Stomach (tissue), 9 donors: ENCODE measurements around the gene MINDY4B. TPM values are rescaled to one million over a fixed set of nuclear protein-coding genes. Genes with fewer than 3 reads are reported as not detected.

Source experiments
- DNase-seq, 2 donors: peaks; one replicate each; pipeline versions ENCODE4 v3.0.0 to v3.0.0-alpha.2; 2013 to 2019
- H3K27ac ChIP-seq, 5 donors: fragments of 200-600 bp in 4 of 5; sonication (generic) in 4 of 5; one replicate each; pipeline ENCODE4 v1.5.1; 2013 to 2019; ENCODE audit warnings: mild to moderate bottlenecking in 1 of 5, moderate library complexity in 1 of 5
- H3K27me3 ChIP-seq, 3 donors: fragments of 200-600 bp; sonication (generic); one replicate each; pipeline ENCODE4 v1.5.1; 2017 to 2019; ENCODE audit warnings: mixed run types in 1 of 3
- H3K36me3 ChIP-seq, 4 donors: fragments of 200-600 bp; sonication (generic); 1 replicate in 3 of 4; 2 replicates in 1 of 4; pipeline ENCODE4 v1.5.1; 2016 to 2019
- H3K4me1 ChIP-seq, 4 donors: fragments of 200-600 bp; sonication (generic); one replicate each; pipeline ENCODE4 v1.5.1; 2016 to 2019
- H3K4me3 ChIP-seq, 4 donors: fragments of 200-600 bp; sonication (generic) in 3 of 4; one replicate each; pipeline ENCODE4 v1.5.1; 2016 to 2019; ENCODE audit warnings: mild to moderate bottlenecking in 1 of 4
- H3K9me3 ChIP-seq, 4 donors: fragments of 200-600 bp; sonication (generic); one replicate each; pipeline ENCODE4 v1.5.1; 2016 to 2019
- CTCF ChIP-seq, 7 experiments: fragments of 450-650 bp in 4 of 7; fragments of 200-600 bp in 3 of 7; sonication (generic) in 3 of 7; IDR thresholded peaks; one replicate each; pipeline ENCODE4 v1.5.1; 2016 to 2019; ENCODE audit warnings: antibody characterized with exemption in 7 of 7, control low read depth in 2 of 7, mild to moderate bottlenecking in 1 of 7
- EP300 ChIP-seq: sonication (generic); formaldehyde crosslinking; IDR thresholded peaks from one replicate; pipeline ENCODE4 v1.6.1; 2017; ENCODE audit warnings: antibody characterized with exemption
- POLR2A ChIP-seq, 4 donors: fragments of 450-650 bp; IDR thresholded peaks; one replicate each; pipeline ENCODE4 v1.6.1; 2016; ENCODE audit warnings: antibody characterized with exemption in 4 of 4, control low read depth in 2 of 4, mild to moderate bottlenecking in 1 of 4, moderate library complexity in 1 of 4
- POLR2AphosphoS5 ChIP-seq, 3 donors: sonication (generic); formaldehyde crosslinking; IDR thresholded peaks; one replicate each; pipeline ENCODE4 v1.6.1; 2016; ENCODE audit warnings: antibody characterized with exemption in 3 of 3
- WGBS, 5 donors: extraction: QIAGEN DNeasy Blood & Tissue Kit in 3 of 5; methylation state at CpG; one replicate each; pipeline versions ENCODE4 v1.1.5 to v1.1.7; 2013 to 2018; 5-methylcytosine and 5-hydroxymethylcytosine counted together
- intact Hi-C: fragments of 100-400 bp; cut with DNase I; formaldehyde crosslinking; loops from one replicate; pipeline ENCODE4 v1.15.1; 2023; ENCODE audit warnings: low total_unique reads
- polyA plus RNA-seq, 3 donors: library from polyadenylated mRNA; stranded (reverse); fragments of 200-250 nt; gene quantifications; one replicate each; pipeline ENCODE4 v1.2.3, GENCODE V29; 2013
- total RNA-seq, 5 donors: library from RNA; depleted of rRNA; stranded (reverse); fragments of >200 nt; gene quantifications; one replicate each; pipeline versions ENCODE4 v1.1.0 to v1.2.3, GENCODE V29; 2014 to 2016
- donor health status: healthy with polysubstance abuse.
- donor health status: Bipolar disorder and iron deficiency.
- donor health status: healthy.

The MINDY4B gene
- total and polyA plus RNA-seq, 8 donors, result not detected

GRCh38 chr3:150936693-150937092 lies 31.5 kb upstream of the MINDY4B start:
- no peak for DNase-seq
- H3K27me3 ChIP-seq, result no peaks in the 10 kb centered on the region
- no peaks in the 10 kb centered on the region for H3K4me1 ChIP-seq
- no peaks in the 10 kb centered on the region for H3K9me3 ChIP-seq
- intact Hi-C loops, result loop anchor here (10.0 kb wide), 1 partner anchor 188 kb away; no protein-coding TSS in a partner anchor
- TF ChIP-seq POLR2AphosphoS5 (IDR thresholded peaks at IDR 0.05), result no peak
- no peak for TF ChIP-seq EP300
- no peak for TF ChIP-seq CTCF (IDR thresholded peaks at IDR 0.05)
- H3K36me3 ChIP-seq, result no peaks in the 10 kb centered on the region
- H3K27ac ChIP-seq, result no peak overlapping the region
- WGBS, 5 donors, result 52 to 60% (median 58%) methylated on average over 2 of the region's 2 CpGs
- no peak overlapping the region for H3K4me3 ChIP-seq

- Histone ChIP-seq H3K4me3 (no peak overlapping the region), H3K4me1 (no peaks in the 10 kb centered on the region), H3K27me3 (peaks cover 0 to 8% (median 0%) of the 10 kb centered on the region in 3 donors), H3K36me3 (no peaks in the 10 kb centered on the region), H3K9me3 (no peaks in the 10 kb centered on the region), H3K27ac (no peak overlapping the region)
- intact Hi-C loops, result loop anchor here (10.0 kb wide), 1 partner anchor 191 kb away; no protein-coding TSS in a partner anchor
- 4 to 30% (median 24%) methylated on average over 1 of the region's 1 CpG for WGBS, 5 donors
- DNase-seq, result no peak
- TF ChIP-seq EP300 (no peak), CTCF (IDR thresholded peaks at IDR 0.05) (no peak), POLR2AphosphoS5 (IDR thresholded peaks at IDR 0.05) (no peak), POLR2A (IDR thresholded peaks at IDR 0.05) (no peak)
Measured at GRCh38 chr3:150933473-150933995, 28.3 kb upstream of the MINDY4B start.

DNA sequence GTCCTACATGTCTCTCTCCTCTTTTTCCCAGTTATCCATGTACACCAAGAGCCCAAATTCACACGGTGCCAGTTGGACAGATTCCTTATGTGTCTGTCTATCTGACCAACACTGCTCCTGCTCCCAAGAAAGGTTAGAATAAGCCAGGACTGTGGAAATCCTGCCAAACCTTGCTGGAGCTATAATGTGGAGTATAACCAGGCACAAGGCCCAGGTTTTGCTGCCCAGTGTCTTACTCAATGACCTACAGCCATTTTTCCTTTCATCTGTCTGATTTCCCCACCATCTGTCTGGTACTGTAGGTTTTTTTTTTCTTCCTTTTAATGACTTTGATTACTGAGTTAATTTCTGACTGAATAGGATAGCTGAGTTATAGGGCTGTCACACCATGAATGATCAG lies 26.5 kb upstream of the MINDY4B start:
- WGBS, 5 donors, result 57 to 96% (median 72%) methylated on average over 1 of the region's 1 CpG
- H3K4me1 ChIP-seq, result no peaks in the 10 kb centered on the region
- no peak for TF ChIP-seq POLR2AphosphoS5 (IDR thresholded peaks at IDR 0.05)
- no peak for TF ChIP-seq CTCF (IDR thresholded peaks at IDR 0.05)
- TF ChIP-seq POLR2A (IDR thresholded peaks at IDR 0.05), result no peak
- no peak for TF ChIP-seq EP300
- H3K27ac ChIP-seq, result no peak overlapping the region
- H3K27me3 ChIP-seq, result peaks cover 0 to 8% (median 0%) of the 10 kb centered on the region in 3 donors
- H3K9me3 ChIP-seq, result no peaks in the 10 kb centered on the region
- no peaks in the 10 kb centered on the region for H3K36me3 ChIP-seq
- no peak overlapping the region for H3K4me3 ChIP-seq
- intact Hi-C loops, result loop anchor here (10.0 kb wide), 1 partner anchor 193 kb away; no protein-coding TSS in a partner anchor
- DNase-seq, result no peak

GRCh38 chr3:150930839-150931238 lies 25.6 kb upstream of the MINDY4B start:
- intact Hi-C loops, result loop anchor here (10.0 kb wide), 1 partner anchor 194 kb away; no protein-coding TSS in a partner anchor
- Histone ChIP-seq H3K27ac (no peak overlapping the region), H3K27me3 (peaks cover 0 to 8% (median 0%) of the 10 kb centered on the region in 3 donors), H3K4me3 (no peak overlapping the region), H3K36me3 (no peaks in the 10 kb centered on the region), H3K9me3 (no peaks in the 10 kb centered on the region), H3K4me1 (peaks cover 0 to 2% (median 0%) of the 10 kb centered on the region in 4 donors)
- no peak for TF ChIP-seq EP300
- no peak for TF ChIP-seq POLR2A (IDR thresholded peaks at IDR 0.05)
- TF ChIP-seq POLR2AphosphoS5 (IDR thresholded peaks at IDR 0.05), result no peak
- no peak for TF ChIP-seq CTCF (IDR thresholded peaks at IDR 0.05)
- DNase-seq, result no peak
- 56 to 77% (median 68%) methylated on average over 3 of the region's 3 CpGs for WGBS, 5 donors
